OCI-LY7 (cell line): Measurements from ENCODE around the gene IRX5. TPM values are rescaled to one million over a fixed set of nuclear protein-coding genes. Genes with fewer than 3 reads are reported as not detected.

Experiments
- BruUV-seq: library from RNA; stranded (reverse); fragments of 400-500 nt; replicated peaks from 2 replicates; lab custom pipeline; 2021; lab: Mats Ljungman, UMichigan
- CTCF ChIA-PET: fragments of 300-600 bp; sonication (Branson Sonifier 250); formaldehyde crosslinking; loops from one replicate; lab custom pipeline; 2022; ENCODE audit warnings: antibody characterized with exemption; ENCODE audit not compliant: unreplicated experiment; lab: Charles Lee
- POLR2A ChIA-PET: fragments of 300-600 bp; sonication (Branson Sonifier 250); formaldehyde crosslinking; loops from one replicate; lab custom pipeline; 2022; ENCODE audit warnings: antibody characterized with exemption; lab: Charles Lee
- DNase-seq: peaks from one replicate; pipeline ENCODE4 v3.0.0-alpha.2; 2015; ENCODE audit warnings: low spot score
- H2AFZ ChIP-seq: fragments of 200-600 bp; sonication (generic), shearing (Covaris generic); 2 replicates; pipeline ENCODE4 v1.6.1; 2014; ENCODE audit warnings: mild to moderate bottlenecking, antibody characterized with exemption, low read length, moderate library complexity
- H3K27ac ChIP-seq: fragments of 200-600 bp; sonication (generic); 2 replicates; pipeline ENCODE4 v1.5.1; 2014; ENCODE audit warnings: mixed run types, low read depth, mild to moderate bottlenecking, moderate library complexity, low read length, inconsistent platforms; ENCODE audit not compliant: poor library complexity, severe bottlenecking
- H3K36me3 ChIP-seq: fragments of 200-600 bp; sonication (generic); 2 replicates; pipeline ENCODE4 v1.6.1; 2014; ENCODE audit warnings: mild to moderate bottlenecking, antibody characterized with exemption, low read length, moderate library complexity, mixed read lengths; ENCODE audit not compliant: insufficient read depth
- H3K4me1 ChIP-seq: fragments of 200-600 bp; sonication (generic); 2 replicates; pipeline ENCODE4 v1.5.1; 2014; ENCODE audit warnings: mild to moderate bottlenecking, low read length; ENCODE audit not compliant: insufficient read depth, poor library complexity, severe bottlenecking
- H3K4me2 ChIP-seq: fragments of 200-600 bp; sonication (generic); 2 replicates; pipeline ENCODE4 v1.6.1; 2014; ENCODE audit warnings: mild to moderate bottlenecking, low read length
- H3K4me3 ChIP-seq: fragments of 200-600 bp; sonication (generic); 2 replicates; pipeline ENCODE4 v1.5.1; 2014; ENCODE audit warnings: mild to moderate bottlenecking, low read depth, low read length; ENCODE audit not compliant: poor library complexity, severe bottlenecking
- H3K79me2 ChIP-seq: fragments of 200-600 bp; sonication (generic); 2 replicates; pipeline ENCODE4 v1.6.1; 2016; ENCODE audit warnings: low read depth, mild to moderate bottlenecking, low read length, moderate library complexity, mixed read lengths; ENCODE audit not compliant: insufficient read depth
- H3K9me2 ChIP-seq: fragments of 200-600 bp; sonication (generic); 2 replicates; pipeline ENCODE4 v1.6.1; 2016; ENCODE audit warnings: mild to moderate bottlenecking, low read length, mixed read lengths; ENCODE audit not compliant: insufficient read depth
- H3K9me3 ChIP-seq: fragments of 200-600 bp; sonication (generic); 2 replicates; pipeline ENCODE4 v1.6.1; 2014; ENCODE audit warnings: mild to moderate bottlenecking, mixed run types, low read length, mixed read lengths
- H4K20me1 ChIP-seq: fragments of 200-600 bp; sonication (generic); 2 replicates; pipeline ENCODE4 v1.6.1; 2014; ENCODE audit warnings: mild to moderate bottlenecking, antibody characterized with exemption, low read length, moderate library complexity, mixed read lengths; ENCODE audit not compliant: insufficient read depth
- CTCF ChIP-seq: fragments of 200-600 bp; sonication (generic); conservative IDR thresholded peaks from 2 replicates; pipeline ENCODE4 v1.5.1; 2014; ENCODE audit warnings: mild to moderate bottlenecking, antibody characterized with exemption, low read length, moderate library complexity, mixed read lengths
- EZH2phosphoT487 ChIP-seq: fragments of 200-600 bp; sonication (generic); IDR thresholded peaks from 2 replicates; pipeline ENCODE4 v1.6.1; 2018; ENCODE audit warnings: low read depth, borderline replicate concordance, mild to moderate bottlenecking, mixed run types, antibody characterized with exemption, low read length, moderate library complexity, mixed read lengths
- intact Hi-C: fragments of 100-400 bp; cut with micrococcal nuclease; formaldehyde crosslinking; loops from one replicate; pipeline ENCODE4 v1.10.0; 2022; ENCODE audit not compliant: unreplicated experiment
- total RNA-seq, 2 experiments: library from RNA; depleted of rRNA in 1 of 2; stranded (reverse); fragments of >200 nt in 1 of 2; shearing (Covaris generic) in 1 of 2; gene quantifications; 2 replicates each; pipeline ENCODE4 v1.2.3, GENCODE V29; 2014 to 2022

The IRX5 gene
- total RNA-seq, 2 experiments from 2014 or later, result 5.1 to 5.9 TPM

DNA sequence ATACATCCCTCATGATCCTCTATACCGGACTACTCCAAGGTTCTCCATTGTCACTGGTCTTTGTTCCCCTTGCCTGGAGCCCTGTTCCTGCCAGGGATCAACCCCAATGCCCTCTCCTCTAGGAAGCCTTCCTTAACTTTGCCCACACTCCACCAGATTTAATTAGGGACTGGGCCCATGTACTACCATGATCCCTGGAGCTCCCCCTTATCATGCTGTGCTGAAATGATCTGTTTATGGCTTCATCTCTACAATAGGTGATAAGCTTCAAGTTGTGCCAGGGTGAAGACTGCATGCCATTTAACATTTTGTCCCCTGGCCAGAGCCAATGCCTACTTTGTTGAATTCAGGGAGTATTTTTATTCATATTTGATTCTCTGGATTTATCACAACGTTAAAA, 17.9 kb upstream of the IRX5 start:
- peaks cover 52% of the 10 kb centered on the region for H3K36me3 ChIP-seq
- no peaks in the 10 kb centered on the region for H3K4me1 ChIP-seq
- no peaks in the 10 kb centered on the region for H3K9me3 ChIP-seq
- no peak for DNase-seq
- H3K79me2 ChIP-seq, result no peaks in the 10 kb centered on the region
- H3K4me2 ChIP-seq, result no peak overlapping the region
- no peaks in the 10 kb centered on the region for H4K20me1 ChIP-seq
- H3K4me3 ChIP-seq, result no peak overlapping the region
- no TSS peak for BruUV-seq
- intact Hi-C loops, result no loop called here
- ChIA-PET POLR2A (interaction anchor here (0.7 to 1.2 kb wide), 3 partner anchors 14 to 18 kb away, joined by 3 to 4 read pairs (median 3); partner anchors contain the start of gene IRX5), CTCF (no interaction called here)
- H2AFZ ChIP-seq, result no peak overlapping the region
- TF ChIP-seq CTCF (no peak), EZH2phosphoT487 (no peak)
- H3K9me2 ChIP-seq, result no peaks in the 10 kb centered on the region
- H3K27ac ChIP-seq, result no peak overlapping the region

DNA sequence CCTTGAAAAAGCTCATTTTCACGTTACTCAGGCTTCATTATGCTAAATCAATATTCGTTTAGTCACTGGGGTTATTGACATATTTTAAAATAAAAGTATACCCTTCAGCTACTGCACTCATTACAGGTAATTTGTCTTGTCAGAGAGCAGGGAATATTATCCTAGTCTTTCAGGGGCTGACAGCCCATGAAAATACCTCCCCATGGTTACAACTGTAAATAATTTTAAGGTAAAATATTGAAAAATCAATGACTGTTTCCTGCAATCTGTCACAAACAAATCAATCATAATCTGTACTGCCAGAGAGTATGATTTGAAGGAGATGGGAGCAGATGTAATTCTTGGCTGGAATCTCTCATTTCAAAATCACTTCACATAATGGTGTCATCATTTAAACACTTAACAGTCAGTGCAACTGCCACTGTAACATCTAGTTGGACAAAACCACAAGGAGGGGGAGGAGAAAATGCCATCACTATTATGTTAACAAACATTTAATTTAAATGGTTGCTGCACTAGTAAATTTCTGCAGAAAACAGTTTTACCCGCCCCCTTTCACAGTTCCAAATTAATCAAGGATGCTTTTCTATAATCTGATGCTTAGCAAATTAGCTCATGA, 9.3 kb upstream of the IRX5 start:
- Histone ChIP-seq H4K20me1 (peaks cover 19% of the 10 kb centered on the region), H3K79me2 (peaks cover 73% of the 10 kb centered on the region), H2AFZ (no peak overlapping the region), H3K27ac (no peak overlapping the region), H3K4me2 (no peak overlapping the region), H3K9me3 (no peaks in the 10 kb centered on the region), H3K4me3 (no peak overlapping the region), H3K9me2 (no peaks in the 10 kb centered on the region), H3K4me1 (peaks cover 50% of the 10 kb centered on the region), H3K36me3 (peaks cover 77% of the 10 kb centered on the region)
- intact Hi-C loops, result loop anchor here (10.0 kb wide), 1 partner anchor 1857 kb away; no protein-coding TSS in a partner anchor
- BruUV-seq, result no TSS peak
- CTCF ChIA-PET, result no interaction called here
- TF ChIP-seq CTCF (no peak), EZH2phosphoT487 (no peak)
- POLR2A ChIA-PET, result interaction anchor here (0.6 to 1.6 kb wide), 2 partner anchors 34 to 311 kb away, joined by 3 to 5 read pairs; no protein-coding TSS in a partner anchor
- no peak for DNase-seq

- peaks cover 59% of the 10 kb centered on the region for H3K36me3 ChIP-seq
- CTCF ChIA-PET, result no interaction called here
- peaks cover 27% of the 10 kb centered on the region for H4K20me1 ChIP-seq
- H3K79me2 ChIP-seq, result peaks cover 90% of the 10 kb centered on the region
- H3K4me2 ChIP-seq, result peak overlapping the region; percentile 48
- BruUV-seq, result no TSS peak
- no peak for TF ChIP-seq EZH2phosphoT487
- no peak for TF ChIP-seq CTCF
- H3K4me3 ChIP-seq, result no peak overlapping the region
- no peak for DNase-seq
- POLR2A ChIA-PET, result interaction anchor here (1.2 to 5.4 kb wide), 3 partner anchors 9 to 32 kb away, joined by 3 to 48 read pairs (median 4); no protein-coding TSS in a partner anchor
- H2AFZ ChIP-seq, result no peak overlapping the region
- H3K4me1 ChIP-seq, result peaks cover 54% of the 10 kb centered on the region
- intact Hi-C loops, result loop anchor here (10.0 kb wide), 1 partner anchor 1858 kb away; no protein-coding TSS in a partner anchor
- H3K9me2 ChIP-seq, result no peaks in the 10 kb centered on the region
- H3K9me3 ChIP-seq, result no peaks in the 10 kb centered on the region
- H3K27ac ChIP-seq, result peak overlapping the region; percentile 37
Measured at GRCh38 chr16:54923055-54923473, 7.6 kb upstream of the IRX5 start.
